GM18526 (cell line): ENCODE results near the gene PRAF2.

Experiments used
- POLR2A ChIP-seq: IDR thresholded peaks from 3 replicates; pipeline ENCODE4 v1.6.1; 2011; ENCODE audit not compliant: insufficient read length; ENCODE audit errors: extremely low read depth

Gene PRAF2

GRCh38 chrX:49037883-49038475 lies 35.8 kb downstream of the PRAF2 start:
- TF ChIP-seq POLR2A = no peak

GRCh38 chrX:49030283-49030682 lies 43.5 kb downstream of the PRAF2 start:
- TF ChIP-seq POLR2A = no peak

- TF ChIP-seq POLR2A = no peak
These were observed 43.9 kb downstream of the PRAF2 start for GRCh38 chrX:49029876-49030275.
